ENCODE data around the gene ALDH18A1.
"Not testable (repeated sequence)": the region's sequence is repeated elsewhere in the genome, so short reads cannot be mapped to it uniquely, and the experiment has no call there.

ALDH18A1 gene

GRCh38 chr10:95656291-95657164 lies at the start of gene ALDH18A1:
Gene ALDH18A1 (minus strand): TSS chr10:95656711. CDS start chr10:95653377, 3,334 bp downstream.
- DNase-seq: peak; percentile 79 to 84

- no peak for DNase-seq
Measured at GRCh38 chr10:95698415-95698814, 41.9 kb upstream of the ALDH18A1 start.

DNA sequence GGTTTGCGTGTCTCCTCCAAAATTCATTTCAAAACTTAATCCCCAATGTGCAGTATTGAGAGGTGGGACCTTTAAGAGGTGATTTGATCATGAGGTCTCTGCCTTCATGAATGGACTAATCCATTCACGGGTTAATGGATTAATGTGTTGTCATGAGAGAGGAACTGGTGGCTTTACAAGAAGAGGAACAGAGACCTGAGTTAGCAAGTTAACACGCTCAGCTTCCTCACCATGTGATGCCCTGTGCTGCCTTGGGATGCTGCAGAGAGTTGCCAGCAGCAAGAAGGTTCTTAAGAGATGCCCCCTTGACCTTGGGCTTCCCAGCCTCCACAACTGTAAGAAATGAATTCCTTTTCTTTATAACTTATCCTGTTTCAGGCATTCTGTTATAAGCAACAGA lies 40.9 kb upstream of the ALDH18A1 start:
- DNase-seq: peak; percentile 4 to 19

DNA sequence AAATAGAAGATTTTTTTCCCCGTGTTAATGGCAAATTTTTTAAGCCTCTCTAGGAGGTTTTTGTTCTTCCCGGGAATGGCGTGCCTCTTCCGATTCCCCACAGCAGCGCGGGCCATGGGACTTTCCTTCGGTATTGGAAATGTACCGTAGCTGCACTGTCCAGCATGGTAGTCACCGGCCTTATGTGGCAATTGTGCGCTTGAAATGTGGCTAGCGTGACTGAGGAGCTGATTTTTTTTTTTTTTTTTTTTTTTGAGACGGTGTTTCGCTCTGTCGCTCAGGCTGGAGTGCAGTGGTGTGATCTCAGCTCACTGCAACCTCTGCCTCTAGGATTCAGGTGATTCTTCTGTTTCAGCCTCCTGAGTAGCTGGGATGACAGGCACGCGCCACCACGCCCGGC lies 38.2 kb upstream of the ALDH18A1 start:
- DNase-seq: no peak

- peak; percentile 97 to 99 for DNase-seq
Measured at GRCh38 chr10:95693668-95694534, 37.4 kb upstream of the ALDH18A1 start, which contains the start of gene TCTN3. Gene TCTN3 (minus strand): TSS chr10:95693927. CDS start chr10:95693899, 28 bp downstream.

DNA sequence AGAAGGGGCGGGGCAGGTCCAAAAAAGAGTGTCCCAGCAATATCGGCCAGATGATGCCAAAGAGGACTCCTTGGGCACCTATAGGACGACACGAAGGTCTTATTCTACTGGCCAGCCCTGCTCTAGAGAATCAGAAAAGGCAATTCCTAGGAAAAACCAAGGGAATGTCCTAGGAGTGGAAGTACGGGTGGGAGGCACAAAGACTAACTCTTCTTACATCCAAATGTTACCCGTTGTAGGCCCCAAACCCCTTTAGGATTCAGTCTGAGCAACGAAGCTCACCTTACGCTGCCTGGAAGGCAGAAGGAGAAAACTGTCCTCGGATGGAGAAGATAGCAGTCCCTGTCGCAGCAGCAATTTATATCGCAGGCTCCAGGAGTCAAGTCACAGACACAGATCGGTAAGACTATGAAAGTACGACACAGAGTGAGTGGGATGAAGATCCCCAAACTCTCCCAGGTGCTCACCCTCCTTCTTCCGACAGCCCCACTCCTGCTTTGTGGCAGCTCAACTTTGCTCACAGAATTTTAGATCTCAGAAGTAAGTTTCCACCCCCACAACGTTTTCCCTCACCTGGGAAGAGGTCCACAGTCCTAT lies 36.7 kb upstream of the ALDH18A1 start:
- DNase-seq: peak in 1 of 2 donors; percentile 21

- DNase-seq: no peak
Measured at GRCh38 chr10:95691281-95691680, 34.8 kb upstream of the ALDH18A1 start.

DNA sequence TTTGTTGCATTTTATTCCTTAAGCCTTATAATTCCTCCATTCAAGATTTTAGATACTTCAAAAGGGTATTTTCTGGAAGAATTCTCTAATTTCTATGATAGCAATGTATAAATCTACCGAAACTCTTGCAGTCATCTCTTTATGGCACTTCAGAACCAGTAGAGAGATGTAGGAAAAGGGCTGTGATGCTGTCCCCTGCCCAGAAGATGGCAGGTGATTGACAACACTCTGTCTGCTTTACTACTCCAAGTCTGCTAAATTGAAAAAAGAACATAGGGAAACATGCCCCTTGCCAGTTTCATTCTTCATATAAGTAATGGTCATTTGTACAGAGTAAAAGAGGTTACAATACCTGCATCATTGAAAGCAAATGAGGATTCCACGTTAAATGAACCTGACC lies 32.1 kb upstream of the ALDH18A1 start:
- no peak for DNase-seq

- DNase-seq: no peak
Measured at GRCh38 chr10:95683966-95684365, 27.5 kb upstream of the ALDH18A1 start.

GRCh38 chr10:95675403-95676116 lies 19.0 kb upstream of the ALDH18A1 start:
- DNase-seq: no peak

DNA sequence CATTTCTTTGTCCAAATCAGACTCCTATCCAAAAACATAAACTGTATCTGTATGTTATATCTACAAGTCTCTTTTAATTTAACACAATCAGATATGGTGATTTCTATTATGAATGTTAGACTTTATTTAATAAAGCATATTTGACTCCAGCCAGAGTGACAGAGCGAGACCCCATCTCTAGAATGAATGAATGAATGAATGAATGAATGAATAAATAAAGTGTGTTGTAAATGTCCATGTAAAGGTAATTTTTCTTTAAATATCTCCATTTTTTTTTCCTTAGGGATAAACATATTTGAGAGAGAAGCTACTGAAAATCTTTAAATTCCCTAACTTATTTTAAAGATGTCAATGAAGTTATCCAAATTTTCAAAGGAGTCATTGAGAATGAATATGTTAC lies 18.1 kb upstream of the ALDH18A1 start:
- no peak for DNase-seq

GRCh38 chr10:95672641-95673040 lies 16.1 kb upstream of the ALDH18A1 start:
- DNase-seq: not testable (repeated sequence)

DNA sequence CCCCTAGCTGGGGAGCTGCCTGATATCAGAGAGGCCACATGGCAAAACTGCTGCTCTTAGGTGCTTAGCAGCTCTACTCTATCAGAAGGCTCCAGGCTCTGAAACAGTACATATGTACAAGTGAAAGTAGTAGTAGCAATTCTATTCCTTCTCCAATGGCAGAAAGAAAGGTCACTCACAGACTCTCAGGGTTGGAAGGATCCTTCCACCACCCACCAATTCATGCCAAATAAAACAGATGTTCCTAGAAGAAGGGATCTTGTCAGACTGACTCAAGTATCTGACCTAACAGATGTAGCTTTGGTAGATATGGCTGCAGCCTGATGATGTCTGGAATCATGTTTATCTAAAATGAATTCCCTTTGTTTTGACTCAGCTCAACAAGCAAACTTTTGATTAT lies 8.0 kb upstream of the ALDH18A1 start:
- DNase-seq: no peak

DNA sequence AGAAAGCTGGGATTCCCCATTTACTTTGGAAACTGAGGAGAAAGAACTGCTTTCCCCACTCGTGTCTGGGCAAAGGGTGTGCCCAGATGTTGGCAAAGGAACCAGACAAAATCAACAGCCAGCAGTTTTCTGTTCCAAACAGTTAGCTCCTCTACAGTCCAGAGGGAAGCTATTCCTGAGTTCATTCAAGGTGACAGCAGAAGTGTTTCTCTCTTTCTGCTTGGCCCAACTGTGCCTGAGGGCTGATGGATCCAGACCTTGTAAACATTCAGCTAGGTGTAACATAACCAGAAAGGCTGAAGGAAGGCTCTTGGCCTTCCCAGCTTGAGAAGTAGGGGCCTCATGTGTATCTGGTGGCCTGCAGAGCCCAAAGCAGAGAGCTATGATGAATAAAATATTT lies 7.0 kb upstream of the ALDH18A1 start:
- DNase-seq: no peak

DNA sequence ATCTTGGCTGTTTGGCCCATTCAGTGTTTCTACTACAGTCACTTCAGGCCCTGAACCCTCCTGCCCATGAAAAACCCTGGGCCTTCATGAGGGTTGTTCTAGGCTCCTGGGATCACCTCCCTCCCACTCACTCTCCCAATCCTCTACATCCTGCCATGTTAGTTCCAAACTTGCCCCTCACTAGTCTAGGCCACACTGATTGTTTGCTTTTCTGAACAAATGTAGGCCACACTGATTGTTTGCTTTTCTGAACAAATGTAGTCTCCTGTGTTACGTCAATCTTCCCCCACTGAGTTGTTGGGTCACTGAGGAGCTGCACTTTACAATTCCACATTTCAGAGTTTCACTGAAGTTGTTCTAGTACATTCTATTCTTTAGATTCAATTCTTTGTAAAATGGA lies 5.3 kb upstream of the ALDH18A1 start:
- DNase-seq: no peak

GRCh38 chr10:95660283-95660682 lies 3.8 kb upstream of the ALDH18A1 start:
- DNase-seq: no peak

- DNase-seq: no peak
Measured at GRCh38 chr10:95657250-95657649, 739 bp upstream of the ALDH18A1 start.

DNA sequence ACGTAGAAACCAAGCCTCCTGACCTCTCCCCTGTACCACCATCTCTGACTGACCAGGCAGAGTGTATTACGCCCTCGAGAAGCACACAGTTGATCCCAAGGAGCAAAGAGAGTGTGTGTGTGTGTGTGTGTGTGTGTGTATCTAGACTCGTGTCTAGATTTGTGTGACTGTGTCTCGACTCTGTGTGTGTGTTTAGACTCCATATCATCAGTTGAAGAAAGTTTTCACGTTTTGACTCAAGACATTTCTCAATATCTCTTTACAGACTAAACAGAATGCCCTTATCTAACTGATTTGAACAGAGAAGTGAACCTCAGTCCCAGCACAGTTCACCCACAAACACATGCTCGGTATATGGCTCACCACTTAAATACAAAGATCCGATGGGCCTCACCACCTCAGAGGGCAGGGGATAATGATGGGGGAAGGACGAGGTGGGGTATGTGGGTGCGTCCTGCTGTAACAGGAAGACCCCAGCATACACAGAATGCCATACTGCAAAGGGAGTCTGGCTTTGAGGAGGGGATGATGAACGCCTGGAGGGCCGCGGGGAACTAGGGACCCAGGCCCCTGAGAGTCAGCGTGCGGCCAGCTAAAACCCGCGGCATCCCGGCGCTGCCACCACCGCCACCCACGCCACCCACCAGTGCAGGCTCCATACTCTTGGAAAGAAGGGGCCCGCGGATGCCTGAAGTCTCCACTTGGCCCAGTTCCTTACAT lies 780 bp downstream of the ALDH18A1 start:
- DNase-seq: no peak

DNA sequence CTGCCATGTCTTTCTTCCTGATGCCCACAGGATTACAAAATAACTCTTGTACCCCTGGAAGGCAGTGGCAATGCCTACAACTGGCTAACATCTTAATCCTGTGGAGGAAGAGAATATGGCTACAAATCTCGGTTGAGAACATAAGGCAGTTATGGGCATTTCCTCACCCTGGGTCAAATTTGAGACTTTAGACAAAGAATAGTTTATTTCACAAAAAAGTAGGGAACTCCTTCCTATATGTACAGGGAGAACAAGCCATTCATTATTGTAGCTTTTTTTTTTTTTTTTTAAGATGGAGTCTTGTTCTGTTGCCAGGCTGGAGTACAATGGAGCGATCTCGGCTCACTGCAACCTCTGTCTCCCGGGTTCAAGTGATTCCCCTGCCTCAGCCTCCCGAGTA lies 2.6 kb downstream of the ALDH18A1 start:
- DNase-seq: no peak

DNA sequence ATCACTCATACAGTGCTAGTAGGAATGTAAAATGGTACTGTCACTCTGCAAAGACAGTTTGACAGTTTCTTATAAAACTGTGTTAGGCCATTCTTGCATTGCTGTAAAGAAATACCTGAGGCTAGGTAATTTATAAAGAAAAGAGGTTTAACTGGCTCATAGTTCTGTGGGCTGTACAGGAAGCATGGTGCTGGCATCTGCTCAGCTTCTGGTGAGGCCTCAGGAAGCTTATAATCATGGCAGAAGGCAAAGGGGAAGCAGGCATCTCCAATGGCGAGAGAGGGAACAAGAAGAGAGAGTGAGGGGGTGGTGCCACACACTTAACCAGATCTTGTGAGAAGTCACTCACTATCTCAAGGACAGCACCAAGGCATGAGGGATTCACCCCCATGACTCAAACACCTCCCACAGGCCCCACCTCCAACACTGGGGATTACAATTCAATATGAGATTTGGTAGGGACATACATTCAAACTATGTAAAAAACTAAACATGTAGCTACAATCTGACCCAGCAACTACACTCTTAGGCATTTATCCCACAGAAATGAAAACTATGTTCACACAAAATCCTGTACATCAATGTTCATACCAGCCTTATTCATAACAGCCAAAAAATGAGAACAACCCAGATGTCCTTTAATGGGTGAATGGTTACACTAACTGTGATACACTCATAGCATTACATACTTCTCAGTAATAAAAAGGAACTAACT lies 5.0 kb downstream of the ALDH18A1 start:
- DNase-seq: no peak

DNA sequence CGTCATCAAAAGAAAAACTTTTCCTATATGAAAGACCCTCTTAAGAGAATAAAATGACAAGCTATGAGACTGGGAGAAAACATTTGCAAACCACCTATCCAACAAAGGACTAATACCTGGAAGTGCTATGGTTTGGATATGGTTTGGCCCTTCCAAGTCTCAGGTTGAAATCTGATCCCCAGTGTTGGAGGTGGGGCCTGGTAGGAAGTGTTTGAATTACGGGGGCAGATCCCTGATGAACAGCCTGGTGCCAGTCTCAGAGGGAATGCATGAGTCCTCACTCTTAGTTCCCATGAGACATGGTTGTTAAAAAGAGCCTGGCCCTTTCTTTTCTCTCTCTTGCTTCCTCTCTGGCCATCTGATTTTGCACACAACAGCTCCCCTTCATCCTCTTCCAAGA lies 6.3 kb downstream of the ALDH18A1 start:
- no peak for DNase-seq

Data from hippocampal formation (tissue), 2 donors.